GM19099 (cell line): ENCODE measurements around the gene DPPA5.

Source experiments
- POLR2A ChIP-seq: IDR thresholded peaks from 3 replicates; pipeline ENCODE4 v1.6.1; 2011; ENCODE audit warnings: low read depth; ENCODE audit not compliant: insufficient read length; ENCODE audit errors: extremely low read depth

DPPA5 gene, protein sequence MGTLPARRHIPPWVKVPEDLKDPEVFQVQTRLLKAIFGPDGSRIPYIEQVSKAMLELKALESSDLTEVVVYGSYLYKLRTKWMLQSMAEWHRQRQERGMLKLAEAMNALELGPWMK

DNA sequence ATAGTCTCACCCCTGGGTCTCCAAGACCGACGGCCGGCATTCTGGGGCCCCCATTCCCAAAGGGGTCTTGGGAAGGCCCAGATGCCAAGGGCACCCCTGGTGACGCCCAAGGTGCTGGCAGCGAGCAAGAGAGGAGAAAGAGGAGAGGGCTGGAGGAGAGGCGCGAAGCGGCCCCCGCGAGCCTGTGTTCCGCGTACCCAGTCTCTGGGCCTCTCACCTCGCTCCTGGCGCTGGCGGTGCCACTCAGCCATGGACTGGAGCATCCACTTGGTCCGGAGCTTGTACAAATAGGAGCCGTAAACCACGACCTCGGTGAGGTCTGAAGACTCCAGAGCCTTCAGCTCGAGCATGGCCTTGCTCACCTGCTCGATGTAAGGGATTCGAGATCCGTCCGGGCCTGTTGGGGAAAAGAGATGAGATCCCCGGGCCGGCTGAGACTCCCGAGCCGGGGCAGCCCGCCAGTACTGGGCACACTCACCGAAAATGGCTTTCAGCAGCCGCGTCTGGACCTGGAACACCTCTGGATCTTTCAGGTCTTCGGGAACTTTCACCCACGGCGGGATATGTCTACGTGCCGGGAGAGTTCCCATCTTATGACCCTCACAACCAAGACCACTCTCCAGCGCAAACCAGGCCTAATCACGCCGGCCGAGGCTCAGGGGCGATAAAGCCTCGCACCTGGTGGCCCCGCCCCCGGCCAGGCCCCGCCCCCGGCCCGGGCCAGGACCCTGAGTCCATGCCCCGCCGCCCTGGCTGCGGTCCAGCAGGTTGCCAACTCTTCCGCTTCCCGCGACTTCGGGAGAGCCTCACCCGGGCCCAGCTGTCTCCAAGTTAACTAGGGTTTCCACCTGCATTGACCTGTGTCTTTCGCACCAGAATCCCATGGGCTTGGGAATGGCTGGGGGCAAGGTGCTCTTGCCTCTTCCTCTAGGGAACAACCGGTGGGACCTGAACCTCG lies at the start of gene DPPA5:
Gene DPPA5 (minus strand): TSS at position 641 of the 958 bp plus-strand sequence. CDS start 51 bp downstream, at position 590.
- TF ChIP-seq POLR2A = no peak

GRCh38 chr6:73400656-73401055 lies 46.6 kb upstream of the DPPA5 start:
- TF ChIP-seq POLR2A = no peak

DNA sequence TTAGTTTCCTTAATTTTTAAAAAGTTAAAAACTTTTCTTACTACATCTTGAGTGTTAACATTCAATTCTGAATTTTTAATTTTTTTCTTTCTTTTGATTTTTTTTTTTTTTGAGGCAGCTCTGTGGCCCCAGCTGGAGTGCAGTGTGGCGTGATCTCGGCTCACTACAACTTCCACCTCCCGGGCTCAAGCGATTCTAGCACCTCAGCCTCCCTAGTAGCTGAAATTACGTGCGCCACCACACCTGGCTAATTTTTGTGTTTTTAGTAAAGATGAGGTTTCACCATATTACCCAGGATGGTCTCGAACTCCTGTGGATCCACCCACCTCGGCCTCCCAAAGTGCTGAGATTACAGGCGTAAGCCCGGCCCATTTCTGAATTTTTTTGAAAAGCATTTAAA lies 41.8 kb upstream of the DPPA5 start:
- TF ChIP-seq POLR2A = no peak

GRCh38 chr6:73394577-73395354 lies 40.7 kb upstream of the DPPA5 start, which contains the start of gene DDX43:
Gene DDX43 (plus strand): TSS chr6:73394828. CDS start chr6:73394906, 78 bp downstream.
- TF ChIP-seq POLR2A = no peak

DNA sequence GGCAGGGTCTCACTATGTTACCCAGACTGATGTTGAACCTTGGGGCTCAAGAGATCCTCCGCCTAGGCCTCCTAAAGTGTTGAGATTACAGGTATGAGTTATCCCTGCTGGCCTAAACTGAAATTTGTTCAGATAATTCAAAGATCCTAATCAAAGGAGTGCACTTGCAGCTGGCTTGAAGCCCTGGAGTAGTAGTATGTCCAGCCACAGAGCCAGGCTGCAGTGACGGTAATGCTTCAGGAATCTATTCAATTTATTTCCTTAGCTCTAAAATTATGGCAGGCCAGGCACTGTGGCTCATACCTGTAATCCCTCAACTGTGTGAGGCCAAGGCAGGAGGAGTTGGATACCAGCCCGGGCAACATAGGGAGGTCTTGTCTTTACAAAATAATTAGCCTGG lies 39.2 kb upstream of the DPPA5 start:
- no peak for TF ChIP-seq POLR2A

DNA sequence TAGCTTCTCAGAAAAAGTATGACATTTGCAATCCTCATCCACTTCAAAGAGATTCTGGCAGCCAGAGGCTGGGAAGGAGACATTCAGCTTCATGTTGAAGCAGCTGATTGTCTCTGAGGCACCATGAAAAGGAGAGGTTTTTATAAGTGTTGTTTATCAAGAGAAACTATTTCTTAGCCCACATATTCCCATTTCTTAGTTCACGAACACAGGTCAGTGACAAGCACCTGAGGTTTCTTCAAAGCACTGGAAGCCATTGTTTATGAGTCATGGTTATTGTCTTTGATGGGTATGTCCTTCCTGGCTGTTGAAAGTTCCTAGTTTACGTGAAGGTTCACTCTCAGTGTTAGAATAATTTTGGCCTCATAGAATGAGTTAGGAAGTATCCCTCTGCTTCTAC lies 37.6 kb upstream of the DPPA5 start:
- no peak for TF ChIP-seq POLR2A

DNA sequence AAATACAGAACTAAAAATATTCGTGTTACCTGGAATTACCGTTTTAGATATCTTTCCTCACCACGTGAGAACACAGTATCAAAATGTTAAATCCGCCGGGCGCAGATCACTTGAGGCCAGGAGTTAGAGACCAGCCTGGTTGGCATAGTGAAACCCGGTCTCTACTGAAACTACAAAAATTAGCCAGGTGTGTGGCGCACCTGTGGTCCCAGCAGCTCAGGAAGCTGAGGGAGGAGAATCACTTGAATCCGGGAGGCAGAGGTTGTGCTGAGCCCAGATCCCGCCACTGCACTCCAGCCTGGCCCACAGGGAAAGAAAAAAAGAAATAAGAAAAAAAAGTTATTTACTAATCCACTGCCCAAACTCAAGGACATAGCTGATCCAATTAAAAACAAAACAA lies 35.8 kb upstream of the DPPA5 start:
- TF ChIP-seq POLR2A = no peak

GRCh38 chr6:73388800-73389512 lies 34.9 kb upstream of the DPPA5 start:
- TF ChIP-seq POLR2A = peak; percentile 46

GRCh38 chr6:73388433-73388799 lies 34.3 kb upstream of the DPPA5 start:
- no peak for TF ChIP-seq POLR2A

DNA sequence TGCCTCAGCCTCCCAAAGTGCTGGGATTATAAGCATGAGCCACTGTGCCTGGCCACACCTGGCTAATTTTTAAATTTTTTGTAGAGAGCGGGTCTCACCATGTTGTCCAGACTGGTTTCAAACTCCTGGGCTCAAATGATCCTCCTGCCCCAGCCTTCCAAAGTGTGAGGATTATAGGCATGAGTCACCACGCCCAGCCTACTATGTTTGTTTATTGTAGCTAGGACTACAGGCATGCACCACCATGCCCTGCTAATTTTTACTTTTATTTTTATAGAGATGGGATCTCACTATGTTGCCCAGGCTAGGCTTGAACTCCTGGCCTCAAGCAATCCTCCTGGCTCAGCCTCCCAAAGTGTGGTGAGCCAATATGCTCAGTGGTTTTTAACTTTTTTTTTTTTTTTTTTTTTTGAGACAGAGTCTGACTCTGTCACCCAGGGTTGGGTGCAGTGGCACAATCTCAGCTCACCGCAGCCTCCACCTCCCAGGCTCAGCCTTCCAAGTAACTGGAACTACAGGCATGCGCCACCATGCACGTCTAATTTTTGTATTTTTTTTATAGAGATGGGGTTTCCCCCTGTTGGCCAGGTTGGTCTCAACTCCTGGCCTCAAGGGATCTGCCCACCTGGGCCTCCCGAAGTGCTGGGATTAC lies 28.5 kb upstream of the DPPA5 start:
- no peak for TF ChIP-seq POLR2A

DNA sequence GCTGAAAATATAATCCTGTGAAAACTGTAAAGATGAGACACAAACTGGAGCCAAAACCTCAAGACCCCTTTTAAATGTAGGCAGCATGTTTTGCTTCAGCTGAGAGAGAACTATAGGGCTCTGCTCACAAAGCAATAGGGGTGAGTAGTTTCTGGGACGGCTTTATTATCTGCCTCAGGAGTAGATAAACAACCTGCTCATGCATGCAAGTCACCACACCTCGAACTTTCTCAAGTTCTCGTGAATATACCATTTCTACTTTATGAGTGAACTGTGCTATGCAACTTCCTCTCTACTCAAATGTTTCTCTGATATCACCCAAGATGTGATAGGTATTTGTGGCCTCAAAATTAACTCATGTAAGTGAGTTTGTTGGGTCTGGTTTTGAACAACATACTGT lies 23.1 kb upstream of the DPPA5 start:
- TF ChIP-seq POLR2A = no peak

DNA sequence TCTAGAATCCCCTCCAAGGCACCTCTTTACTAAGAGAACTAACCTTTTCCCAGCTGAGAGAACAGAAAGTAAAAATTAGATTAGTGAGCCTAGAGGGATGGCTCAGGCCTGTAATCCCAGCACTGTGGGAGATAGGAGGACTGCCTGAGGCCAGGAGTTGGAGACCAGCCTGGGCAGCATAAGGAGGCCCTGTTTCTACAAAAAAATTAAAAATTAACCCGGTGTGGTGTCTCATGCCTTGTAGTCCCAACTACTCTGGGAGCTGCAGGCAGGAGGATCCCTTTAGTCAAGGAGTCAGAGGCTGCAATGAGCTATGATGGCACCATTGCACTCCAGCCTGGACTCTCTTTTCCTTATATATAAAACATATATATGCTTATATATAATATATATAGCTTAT lies 21.1 kb upstream of the DPPA5 start:
- no peak for TF ChIP-seq POLR2A

- TF ChIP-seq POLR2A = no peak
These were observed 18.4 kb upstream of the DPPA5 start for GRCh38 chr6:73372516-73372915.

- TF ChIP-seq POLR2A = no peak
These were observed 17.9 kb upstream of the DPPA5 start for GRCh38 chr6:73371984-73372383.

DNA sequence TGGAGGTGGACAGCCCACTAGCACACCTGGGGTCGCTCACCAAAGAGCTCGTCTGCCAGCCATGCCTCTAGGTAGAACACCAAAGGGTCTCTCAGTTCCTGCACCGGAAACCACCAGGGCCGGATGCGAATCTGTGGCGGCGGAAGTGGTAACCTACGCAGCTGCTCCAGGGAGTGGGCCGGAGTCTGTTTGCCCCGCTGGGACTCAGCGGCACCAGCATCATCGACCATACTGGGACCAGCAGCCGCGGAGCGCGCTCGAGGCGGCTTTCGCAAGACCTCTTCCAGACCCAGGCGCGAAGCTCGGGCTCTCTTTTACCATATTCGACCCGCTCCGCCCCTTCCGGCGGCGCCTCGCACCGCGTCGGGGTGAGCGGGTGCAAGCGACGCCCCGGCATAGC lies 15.5 kb upstream of the DPPA5 start, which contains the start of gene OOEP:
Gene OOEP (minus strand): TSS at position 335 of the 400 bp plus-strand sequence. CDS start 105 bp downstream, at position 230.
- no peak for TF ChIP-seq POLR2A

- TF ChIP-seq POLR2A = no peak
These were observed 15.1 kb upstream of the DPPA5 start for GRCh38 chr6:73369157-73369556.
